T follicular helper cell (primary cell): ENCODE results near the gene VAC14.

Experiments
- DNase-seq: peaks from one replicate; pipeline ENCODE4 v3.0.0-alpha.2; 2020; ENCODE audit warnings: low read depth

VAC14 gene

DNA sequence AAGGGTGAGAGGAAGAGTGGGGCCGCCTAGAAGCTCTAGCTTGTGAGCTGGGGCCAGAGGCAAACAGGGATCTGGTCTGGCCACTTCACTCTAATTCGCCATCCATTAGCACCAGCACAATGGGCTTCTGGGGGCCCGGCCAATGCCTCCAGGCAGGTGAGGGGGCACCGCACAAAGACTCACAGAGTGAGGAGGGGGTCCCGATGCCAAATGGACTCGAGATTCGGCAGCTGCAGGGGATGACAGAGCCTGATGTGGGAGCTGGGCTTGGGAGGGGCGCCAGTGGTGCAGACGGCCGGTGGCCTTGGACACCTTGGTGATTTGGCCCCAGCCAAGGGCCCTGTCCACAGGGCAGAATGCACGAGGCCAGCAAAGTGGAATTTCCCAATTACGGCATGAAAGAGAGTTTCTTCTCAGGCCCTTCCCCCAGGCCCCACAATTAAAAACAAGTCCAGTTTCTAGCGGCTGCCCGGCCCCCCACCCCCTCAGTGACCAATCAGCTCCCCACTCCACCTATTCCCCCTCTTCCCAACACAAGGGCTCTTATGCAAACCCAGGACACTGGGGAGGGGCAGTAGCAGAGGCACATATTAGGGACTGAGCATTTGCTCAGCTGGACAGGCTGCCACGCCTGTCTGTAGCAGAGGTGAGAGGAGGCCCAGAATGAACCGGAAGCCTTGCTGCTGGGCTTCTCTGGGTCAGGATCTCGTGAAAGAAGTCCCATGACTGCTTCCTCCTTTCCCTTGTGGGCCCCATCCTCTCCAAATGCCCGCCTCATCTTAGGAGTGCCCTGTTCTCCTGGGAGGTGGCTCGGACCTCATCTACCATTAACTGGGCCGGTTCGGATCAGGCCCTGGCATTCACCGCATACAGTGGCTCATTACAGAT lies 75.7 kb downstream of the VAC14 start:
- no peak for DNase-seq

DNA sequence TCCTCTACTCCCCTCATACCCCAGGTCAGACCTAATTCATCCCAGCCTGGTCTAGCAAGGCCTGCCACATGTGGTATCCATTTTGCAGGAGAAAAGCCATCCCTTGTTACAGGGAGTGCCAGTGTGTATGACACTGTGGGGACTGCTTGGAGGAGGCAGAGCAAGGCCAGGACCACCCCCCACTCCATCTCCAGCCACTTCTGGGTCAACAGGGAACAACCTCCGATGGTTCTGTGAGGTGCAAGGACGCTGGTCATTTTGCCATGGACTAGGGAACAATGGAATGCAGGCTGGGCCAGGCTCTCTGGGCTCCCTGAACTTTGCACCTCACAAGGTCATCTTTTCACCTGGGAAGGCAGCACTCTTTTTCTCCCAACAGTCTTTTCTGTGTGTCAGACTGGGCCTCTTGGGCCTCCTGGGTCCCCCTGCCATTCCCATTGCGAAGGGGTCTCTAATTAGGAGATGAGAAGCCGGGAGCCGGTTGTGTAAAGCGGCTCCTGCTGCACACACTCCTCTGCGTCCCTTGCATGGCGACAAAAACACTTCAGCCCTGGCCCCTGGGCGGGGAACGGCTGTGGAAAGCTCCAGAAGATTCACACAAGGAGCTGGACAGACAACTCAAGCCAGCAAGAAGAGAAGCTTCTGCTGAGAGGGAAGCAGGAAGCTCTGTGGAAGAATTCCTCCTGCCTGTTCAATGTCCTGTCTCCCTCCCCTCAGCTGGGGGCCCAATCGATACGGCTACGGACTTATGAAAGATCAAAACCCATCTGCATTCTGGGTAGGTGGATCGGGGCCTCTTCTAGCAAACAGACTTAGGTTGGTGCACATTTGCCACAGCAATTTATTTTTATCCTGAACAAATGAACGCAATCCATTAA lies 76.6 kb downstream of the VAC14 start:
- DNase-seq: no peak

DNA sequence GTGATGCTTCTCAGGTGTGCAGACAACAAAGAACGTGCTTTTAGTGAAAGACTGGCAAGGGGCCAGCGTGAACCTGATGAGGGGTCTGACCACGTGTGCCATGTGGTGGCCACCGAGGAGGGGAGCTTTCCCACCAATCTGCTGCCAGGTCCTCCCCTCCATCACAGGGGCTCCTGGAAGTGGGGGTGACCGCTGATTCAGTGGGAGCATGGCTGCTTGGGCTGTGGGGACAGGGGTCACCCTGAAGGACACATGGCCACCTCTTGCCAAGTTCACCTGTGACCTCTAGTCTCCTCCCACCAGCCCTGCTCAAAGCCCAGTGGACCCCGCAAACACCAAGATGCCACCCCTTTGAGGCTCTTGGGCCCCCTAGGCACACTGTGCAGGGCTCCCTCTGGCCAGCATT lies 77.2 kb downstream of the VAC14 start:
- no peak for DNase-seq

DNA sequence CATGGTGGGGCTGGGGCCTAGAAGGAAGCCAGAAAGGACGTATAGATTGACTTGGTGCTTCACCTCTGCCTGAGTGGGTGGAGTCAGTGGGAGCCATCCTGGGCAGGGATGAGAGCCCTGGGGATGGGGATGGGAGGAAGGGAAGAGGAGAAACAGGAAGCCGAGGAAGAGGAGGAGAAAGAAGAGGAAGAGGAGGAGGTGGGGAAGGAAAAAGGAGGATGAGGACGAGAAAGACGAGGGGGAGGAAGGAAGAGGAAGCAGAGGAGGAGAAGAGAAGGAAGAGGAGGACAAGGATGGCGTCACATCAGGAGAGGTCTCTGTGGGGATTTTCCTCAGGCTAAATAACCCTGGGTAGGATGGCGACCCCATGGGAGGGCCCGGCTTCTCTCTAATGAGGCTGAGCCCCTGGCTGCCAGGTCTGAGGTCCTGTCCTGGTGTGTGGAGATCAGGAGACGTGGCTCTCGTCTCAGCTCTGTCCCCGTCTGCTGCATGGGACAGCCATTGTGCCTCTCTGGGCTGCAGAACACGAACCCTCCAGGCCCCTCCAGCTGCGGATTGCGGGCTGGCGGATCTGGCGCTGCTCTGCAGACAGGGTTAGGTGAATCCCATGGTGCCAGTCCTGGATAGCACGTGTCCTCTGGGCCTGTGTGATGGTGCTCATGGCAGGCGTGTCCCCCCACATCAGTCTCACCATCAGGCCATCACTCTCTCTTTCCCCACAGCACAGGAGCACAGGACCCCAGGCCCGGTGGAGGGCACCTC lies 79.6 kb downstream of the VAC14 start:
- DNase-seq: no peak

DNA sequence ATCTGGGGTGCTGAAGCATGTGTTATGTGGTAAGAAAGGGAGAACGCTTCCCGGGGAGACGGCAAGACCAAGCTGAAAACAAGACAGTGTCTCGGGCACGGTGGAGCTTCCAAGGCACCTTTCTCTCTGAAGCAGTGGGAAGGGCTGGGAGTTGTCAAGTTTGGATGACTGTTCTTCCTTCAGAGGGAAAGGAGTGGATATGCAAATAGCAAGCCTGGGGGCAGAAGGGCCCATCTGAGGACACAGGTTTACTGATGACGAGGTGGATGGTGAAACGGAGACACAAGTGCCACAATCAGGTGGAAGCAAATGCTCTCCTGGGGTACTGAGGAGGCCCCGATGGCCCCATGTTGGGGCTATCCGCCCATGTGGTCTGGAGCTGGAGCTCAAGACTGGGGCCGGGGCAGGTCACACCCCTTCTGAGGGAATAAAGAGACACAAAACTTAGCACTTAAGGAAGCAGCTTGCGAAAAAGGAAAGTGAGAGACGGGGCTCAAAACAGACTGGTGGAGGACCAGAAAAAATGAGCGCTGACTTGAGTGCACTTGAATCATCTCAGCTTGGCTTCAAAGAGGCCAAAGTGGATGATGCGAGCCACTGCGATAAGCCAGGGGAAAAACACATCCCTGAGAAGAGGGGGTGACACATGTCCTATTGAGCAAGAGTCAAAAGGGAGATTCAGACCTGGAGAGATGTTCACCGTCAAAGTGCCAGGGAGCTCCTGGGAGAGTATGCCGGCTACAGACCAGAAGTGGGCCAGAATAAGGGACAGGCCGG lies 80.3 kb downstream of the VAC14 start:
- no peak for DNase-seq

DNA sequence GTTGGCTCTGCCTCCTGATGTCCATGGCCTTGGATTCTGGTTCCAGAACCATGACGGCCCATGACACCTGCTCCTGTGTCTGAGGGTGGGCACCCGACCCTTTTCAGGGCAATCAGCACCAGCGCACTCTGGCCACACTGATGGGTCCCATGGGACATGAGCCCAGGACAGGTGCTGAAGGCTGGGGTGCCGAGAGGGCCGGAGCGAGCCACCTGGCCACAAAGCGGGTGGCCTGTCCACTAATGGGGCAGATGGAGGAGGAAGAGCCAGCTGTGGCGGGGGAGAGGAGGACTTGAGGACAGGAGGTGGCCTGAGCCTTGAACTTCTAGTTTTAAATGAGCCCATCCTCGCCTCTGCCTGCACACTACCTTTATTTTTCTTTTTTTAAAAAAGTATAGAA lies 83.9 kb downstream of the VAC14 start:
- DNase-seq: no peak

DNA sequence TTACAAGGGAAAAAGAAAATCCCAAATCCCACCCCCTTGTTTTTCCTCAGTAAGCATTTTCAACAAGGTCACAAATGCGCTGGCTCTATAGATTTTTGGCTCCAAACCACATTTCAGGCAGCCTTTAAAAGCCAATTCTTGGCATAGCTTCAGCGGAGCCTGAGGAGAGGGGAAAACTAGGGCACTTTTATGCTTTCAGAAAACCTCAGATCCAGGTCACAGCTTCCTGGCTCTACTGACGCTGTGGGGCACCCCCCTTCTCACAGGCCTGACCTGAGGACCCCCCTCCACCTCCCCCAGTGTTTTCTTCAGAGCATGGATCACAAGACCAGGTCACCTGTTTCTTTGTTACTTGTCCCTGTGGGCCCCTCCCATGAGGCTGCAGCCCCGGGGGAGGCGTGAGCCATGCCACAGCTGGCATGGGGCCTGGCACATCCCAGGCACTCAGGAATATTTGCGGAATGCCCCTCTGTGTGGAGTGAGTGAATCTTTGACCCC lies 85.0 kb downstream of the VAC14 start:
- DNase-seq: no peak

DNA sequence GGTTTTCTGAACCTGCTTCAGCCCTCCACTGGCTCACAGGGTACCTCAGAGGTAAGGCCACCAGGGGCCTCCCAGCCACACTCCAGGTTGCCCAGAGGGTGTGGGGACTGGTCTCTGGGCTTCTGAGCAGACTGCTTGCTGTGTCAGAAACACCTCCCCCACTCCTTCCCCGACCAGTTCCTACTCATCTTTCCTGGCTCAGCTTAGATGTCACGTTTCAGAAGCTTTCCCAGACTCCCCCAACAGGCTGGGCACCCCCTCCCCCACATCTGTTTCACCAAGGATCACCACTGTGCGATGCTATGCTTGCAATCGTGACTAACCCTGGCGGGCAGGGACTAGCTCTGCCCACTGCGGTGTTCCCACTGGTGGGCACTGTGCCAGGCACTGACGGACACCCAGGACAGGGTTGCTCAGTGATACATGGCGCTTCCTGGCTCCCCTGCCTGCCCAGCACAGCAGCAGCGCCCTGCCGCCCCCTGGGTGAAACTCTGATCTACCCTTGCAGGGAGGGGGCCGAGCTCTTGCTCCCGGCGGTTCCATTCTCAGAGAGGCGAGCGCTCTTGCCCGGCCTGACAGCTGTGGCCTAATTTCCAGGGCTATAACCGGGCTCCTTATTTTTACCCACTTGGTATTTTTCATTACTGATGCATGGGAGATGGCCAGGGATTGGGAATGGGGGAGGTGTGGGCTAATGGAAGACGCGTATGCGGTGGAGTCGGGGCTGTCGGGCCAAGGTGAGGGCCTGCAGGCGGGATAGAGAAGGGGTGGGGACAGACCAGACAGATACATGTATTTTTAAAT lies 85.7 kb downstream of the VAC14 start:
- no peak for DNase-seq

DNA sequence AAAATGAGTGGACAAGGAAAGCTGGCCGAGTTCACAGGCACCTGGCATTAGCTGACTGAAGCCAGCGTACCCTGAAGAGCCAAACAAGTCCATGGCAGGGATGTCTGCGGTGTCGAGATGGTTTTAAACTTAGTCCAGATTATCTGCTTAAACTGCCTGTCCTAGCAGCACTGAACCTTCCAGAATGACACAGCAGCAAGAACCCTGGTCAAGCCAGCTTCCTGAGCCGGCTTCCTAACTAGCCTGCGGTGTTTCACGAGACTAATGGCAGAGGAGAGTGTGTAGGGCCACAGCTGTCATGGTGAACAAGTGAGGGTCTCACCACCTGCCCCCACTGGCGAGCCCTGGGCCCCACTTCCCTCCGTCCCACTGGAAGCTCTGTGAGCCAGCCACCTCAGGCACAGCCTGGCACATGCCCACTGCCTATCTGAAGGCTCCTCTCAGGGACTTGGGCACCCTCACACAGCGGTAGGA lies 86.3 kb downstream of the VAC14 start:
- DNase-seq: no peak

DNA sequence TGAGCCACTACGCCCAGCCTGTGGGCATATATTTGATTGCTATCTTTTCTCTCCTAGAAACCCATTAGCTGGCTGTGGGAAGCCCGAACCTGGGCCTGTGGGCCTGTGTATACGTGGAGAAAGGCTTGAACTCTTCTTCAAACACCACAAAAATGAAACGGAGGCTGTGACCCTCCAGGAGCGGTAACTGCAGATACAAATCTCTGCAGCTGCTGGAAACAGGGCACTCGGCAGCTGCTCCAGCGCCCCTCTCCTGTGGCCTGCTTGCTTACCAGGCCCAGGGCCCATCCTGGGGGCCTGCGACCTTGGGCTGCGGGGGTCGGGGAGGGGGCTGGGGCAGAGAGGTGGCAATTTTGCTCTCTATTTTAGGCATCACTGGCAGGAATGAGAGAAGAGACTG lies 87.1 kb downstream of the VAC14 start:
- DNase-seq: no peak

DNA sequence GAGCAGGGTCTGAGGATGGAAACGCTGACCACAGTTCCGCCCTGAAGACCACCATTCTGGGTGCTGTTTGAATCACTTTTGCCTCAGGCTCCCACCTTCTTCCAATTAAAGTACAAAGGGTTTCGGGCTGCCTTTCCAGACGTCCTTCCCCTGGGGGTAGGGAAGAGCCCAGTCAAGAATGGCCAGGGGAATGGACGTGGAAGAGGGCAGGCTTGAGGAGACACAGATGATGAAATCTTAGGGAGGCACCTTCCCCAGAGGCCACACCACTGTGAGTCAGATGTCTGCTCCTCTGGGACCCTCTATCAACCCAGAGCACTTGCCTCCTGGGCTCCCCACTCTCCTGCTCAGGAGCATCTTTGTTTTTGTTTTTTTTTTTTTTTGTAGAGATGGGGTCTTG lies 87.6 kb downstream of the VAC14 start:
- DNase-seq: no peak

DNA sequence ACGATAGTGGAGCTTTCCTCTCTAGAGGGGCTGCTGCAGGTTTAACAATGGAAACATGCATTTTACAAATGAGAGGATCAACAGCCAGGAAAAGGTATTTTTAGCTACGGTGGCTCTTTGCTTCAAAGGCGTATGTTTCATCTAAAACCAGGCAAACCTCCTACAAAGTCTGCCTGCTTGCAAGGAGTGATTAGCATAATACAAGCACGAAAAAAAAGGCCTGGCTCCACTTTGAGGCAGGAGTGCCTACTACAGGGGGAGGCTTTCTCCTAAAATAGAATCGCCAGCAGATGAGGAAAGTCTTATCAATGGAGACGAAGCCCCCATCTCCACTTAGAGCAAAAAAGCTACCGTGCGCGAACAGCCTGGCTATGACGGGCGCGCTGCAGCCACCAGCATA lies 88.0 kb downstream of the VAC14 start:
- no peak for DNase-seq

DNA sequence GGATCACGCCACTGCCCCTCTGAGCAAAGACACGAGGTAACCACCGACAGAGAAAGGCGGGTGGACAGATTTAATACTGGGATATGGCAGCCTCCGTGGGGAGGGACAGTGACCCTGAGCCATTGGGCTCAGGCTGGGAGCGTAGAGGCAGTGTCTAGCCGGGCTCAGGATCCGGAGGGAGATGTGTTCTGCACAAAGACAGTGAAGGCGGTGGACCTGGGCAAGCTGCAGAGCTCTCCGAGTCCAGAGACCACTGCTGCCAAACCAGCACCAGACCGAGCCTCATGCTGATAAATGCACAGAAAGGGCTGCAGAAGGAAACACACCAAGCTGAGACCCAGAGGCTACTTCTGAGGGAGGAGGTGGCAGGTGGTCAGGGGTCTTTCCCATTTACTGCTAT lies 88.6 kb downstream of the VAC14 start:
- DNase-seq: no peak

DNA sequence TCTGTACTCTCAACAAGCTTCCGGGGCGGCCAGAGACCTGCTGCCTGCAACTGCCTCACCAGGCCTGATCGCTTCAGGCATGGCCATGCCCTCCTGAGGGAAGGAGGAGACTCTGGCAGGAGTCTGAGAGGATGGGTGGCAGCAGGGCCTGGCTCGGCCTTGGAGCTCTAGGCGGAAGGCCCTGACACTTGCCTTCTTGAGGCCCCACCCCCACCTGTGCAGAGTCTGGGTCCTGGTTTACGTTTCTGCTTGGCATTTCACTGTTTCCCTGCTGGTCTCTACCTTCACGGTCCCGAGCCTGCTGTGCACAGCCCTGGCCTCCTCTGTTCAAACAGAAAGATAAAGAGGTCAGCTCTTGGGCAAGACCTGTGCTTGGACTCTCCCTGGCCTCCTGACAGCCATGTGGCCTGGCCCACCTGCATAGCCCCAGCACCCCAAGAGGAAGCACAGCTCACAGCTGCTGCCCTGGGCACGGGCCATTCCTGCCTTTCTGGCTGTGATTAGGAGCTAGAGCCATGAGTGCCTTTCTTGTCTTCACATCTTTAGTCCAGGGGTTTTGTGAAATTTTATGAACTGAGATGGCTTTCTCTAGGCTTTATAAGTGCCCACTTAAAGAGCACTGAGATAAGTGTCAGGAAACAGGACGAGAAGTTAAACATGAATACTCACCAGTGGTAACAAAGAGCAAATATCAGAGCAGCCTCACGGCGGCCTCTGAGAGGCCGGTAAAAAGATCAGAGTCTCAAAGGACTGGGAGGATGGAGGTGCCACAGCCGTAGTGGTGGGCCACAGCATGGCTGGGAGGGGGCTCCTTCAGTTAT lies 89.5 kb downstream of the VAC14 start:
- no peak for DNase-seq

DNA sequence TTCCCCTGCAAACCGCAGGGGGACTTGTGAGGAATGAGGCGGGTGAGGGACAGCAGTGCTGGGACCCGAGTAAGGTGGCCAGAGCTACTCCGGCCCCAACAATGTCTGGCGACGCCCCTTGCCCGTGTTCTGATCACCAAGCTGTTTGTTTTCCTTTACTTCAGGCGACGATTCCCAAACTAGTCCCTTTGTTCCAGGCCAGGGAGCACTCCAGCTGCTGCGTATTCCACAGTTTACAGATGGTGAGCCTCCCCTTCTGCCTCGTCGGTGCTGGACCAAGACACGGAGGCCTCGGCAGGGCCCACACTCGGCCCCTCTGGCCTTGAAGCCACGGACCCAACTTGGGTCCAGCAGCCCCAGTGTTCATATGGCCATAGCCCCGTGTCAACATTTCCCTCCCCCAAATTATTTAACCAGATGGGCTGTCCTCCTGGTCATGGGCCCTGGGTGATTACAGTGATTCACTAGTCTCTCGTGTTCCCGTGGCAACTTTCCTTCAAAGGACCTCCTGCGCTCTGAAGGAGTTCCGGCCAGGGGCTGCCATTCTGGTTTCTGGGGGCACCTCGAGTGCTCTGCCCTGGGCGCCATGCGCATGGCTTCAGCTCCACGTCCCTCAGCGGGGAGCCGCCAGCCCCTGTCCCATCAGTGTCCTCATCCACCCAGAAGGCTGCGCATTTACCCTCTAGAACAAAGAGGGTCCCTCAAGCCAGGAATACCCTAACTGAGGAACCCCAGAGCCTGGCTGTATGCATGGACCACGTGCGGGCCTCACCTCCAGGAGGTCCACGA lies 90.3 kb downstream of the VAC14 start:
- DNase-seq: no peak

DNA sequence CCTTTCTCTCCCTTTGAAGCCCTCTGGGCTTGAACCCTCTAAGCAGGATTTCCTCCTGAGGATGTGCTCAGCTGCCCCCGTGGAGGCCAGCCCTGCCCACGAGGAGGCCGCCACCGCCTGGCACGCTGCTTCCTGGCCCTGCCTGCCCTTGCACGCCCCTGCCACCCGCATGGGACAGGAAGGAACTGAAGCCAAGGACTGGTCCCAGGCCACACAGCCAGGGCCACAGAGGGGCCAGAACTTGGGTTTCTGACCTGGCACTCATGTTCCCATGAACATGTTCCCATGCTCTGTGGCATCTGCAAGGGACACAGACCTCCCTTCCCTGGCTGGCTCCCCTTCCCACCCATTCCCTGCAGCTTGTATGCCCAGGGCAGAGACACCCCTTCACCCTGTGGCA lies 91.0 kb downstream of the VAC14 start:
- DNase-seq: no peak

DNA sequence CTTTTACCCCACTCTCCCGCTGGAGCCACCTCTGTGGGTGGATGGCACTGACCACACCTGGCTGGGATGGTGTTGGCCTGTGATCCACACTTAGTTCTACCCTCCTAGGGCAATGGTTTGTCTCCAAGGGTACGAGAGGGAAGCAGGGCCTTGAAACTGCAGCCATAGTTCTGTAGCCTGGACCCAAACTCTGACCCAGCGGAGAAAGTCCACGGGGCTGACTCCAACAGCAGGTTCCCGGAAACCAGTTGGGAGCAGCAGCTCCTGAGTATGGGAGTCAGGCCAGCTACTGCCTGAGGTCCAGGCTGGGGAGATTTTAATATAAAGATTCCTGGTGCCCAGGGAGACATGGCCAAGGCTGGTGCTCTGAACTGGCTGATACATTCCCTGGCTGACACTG lies 91.5 kb downstream of the VAC14 start:
- DNase-seq: no peak

DNA sequence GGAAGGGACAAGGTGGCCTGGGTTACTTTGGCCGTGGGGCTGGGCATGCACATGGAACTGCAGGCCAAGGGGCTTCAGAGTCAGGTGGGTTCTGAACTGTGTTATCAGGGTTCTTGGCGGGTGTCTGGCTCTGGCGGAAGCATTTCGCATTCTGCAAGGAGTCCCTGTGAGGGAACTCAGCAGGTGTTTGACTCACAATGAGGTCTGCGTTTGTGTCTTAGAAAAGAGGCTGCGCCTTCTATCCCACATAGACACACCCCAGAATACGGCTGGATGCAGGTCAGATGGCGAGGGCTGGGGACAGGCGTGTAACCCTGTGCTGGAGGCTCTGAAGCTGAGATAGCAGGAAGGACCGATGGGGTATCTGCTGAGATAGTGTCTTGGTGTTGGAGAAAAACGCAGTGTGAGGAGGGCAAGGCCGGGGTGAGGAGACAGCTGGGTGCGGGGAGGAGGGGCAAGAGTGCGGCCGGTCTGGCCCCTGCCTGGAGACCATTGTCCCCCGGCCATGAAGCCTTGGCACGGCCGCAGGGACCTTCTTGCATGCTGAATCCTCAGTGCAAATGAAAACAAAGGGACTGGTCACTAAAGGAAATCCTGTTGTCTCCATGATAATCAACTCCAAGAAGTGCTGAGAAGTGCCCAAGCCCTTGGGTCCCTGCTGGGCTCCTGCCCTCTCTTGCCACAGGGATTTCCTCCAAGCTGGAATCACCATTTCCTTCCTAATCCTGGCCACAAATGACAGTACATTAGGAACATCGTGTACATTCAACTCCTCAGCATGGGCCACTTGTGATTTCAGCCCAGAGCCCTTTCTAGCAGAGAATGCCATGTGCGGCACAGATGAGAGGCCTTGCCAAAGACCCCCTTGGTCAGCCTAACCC lies 92.4 kb downstream of the VAC14 start:
- DNase-seq: no peak
